HG03025 (cell line): ENCODE data around the gene ZXDC.

Source experiments
- ATAC-seq: cut with Tn5 transposase; IDR thresholded peaks from one replicate; pipeline ENCODE4 v1.9.1; 2021; ENCODE audit warnings: mild to moderate bottlenecking, moderate library complexity; ENCODE audit not compliant: unreplicated experiment, low FRiP score

Gene ZXDC

GRCh38 chr3:126491221-126492013 is 15.7 kb upstream of the ZXDC start:
- no peak for ATAC-seq

GRCh38 chr3:126490619-126491018 is 14.9 kb upstream of the ZXDC start:
- ATAC-seq, result no peak

GRCh38 chr3:126488886-126489569 is 13.3 kb upstream of the ZXDC start:
- ATAC-seq, result no peak

GRCh38 chr3:126488185-126488584 is 12.5 kb upstream of the ZXDC start:
- ATAC-seq, result no peak

DNA sequence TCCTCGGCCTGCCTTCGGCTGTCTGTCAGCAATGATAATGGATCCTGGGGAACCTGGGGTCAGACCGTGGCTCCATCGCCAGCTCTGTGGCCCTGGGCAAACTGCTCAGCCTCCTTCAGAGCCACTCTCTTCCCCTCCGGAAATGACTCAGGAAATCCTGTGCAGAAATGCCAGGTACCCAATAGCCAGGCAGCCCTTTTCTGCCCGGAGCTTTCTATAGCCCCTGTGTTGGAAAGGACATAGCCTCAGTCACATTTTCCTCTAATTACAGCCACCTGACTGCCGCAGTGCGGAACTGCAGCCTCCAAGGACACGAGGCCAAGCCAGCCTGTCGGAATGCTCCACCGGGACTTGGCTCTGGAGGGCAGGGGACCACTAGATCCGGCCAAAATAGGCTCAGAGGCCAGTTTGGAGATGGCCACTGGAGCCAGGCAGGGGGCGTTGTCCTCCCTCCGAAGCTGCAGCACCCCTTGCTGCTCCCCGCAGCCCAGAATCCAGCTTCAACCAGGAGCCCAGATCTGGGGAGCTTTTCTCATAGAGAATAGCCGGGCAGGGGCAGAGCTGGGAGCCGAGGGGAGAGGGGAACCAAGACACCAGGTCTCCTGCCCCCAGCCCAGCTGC is 11.6 kb upstream of the ZXDC start:
- ATAC-seq, result no peak

DNA sequence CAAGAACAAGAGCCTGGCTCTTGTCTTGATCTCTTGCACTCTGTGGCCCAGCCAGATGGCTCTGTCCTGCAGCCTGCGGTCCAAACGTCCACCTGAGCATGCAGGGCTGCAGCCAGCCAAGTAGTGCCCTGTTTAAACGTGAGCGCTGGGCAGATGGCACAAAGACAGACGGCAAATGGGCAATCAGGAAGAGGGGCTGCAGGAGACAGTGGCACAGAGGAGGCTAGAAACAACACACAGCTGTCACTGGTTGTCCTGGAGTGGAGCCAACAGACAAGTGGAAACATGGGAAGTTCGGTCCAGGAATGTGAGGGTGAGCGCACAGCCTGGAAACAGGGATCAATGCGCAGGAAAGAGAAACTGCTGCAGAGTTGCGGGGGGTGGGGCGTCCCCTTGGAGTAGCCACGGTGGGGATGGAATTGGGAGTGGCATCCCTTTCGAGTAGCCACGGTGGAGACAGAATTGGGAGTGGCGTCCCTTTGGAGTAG is 10.7 kb upstream of the ZXDC start:
- no peak for ATAC-seq

GRCh38 chr3:126485956-126486355 is 10.3 kb upstream of the ZXDC start:
- ATAC-seq, result no peak

GRCh38 chr3:126485176-126485897 is 9.6 kb upstream of the ZXDC start:
- ATAC-seq, result no peak

DNA sequence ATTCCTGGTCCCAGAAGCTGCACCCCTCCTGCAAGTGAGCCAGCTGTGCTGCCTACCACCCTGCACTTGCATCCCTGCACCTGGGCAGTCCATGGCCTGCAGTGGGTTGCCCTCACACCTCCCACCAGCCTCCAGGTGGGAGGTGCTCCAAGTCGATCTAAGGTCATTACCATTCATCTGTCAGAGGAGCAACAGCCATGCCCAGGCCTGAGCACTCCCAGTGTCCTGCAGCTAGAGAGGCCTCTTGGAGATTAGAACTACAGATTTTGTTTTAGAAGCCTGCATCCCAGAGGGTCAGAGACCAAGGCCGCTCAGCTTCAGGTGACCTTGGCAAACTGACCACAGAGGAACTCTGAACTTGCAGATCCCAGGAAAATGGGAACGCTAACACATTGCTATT is 9.0 kb upstream of the ZXDC start:
- no peak for ATAC-seq

DNA sequence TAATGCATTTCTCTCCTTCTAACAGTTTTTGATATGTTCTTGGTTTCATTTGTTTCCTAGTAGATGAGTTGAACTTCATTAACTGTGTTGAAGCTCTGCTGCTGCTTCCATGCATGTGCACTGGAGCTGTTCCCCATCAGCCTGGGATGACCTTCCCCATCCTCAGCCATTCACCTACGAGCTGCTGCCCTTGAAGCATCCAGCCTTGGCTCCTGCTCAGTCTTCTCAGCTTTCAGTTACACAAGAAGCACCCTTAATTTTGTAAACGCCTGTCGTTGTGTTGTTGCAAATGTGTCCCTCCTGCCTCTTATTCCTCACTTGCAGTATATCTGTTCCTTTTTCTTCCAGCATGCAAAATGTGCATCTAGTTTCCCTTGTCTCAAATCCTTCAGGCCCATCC is 8.5 kb upstream of the ZXDC start:
- ATAC-seq, result no peak

DNA sequence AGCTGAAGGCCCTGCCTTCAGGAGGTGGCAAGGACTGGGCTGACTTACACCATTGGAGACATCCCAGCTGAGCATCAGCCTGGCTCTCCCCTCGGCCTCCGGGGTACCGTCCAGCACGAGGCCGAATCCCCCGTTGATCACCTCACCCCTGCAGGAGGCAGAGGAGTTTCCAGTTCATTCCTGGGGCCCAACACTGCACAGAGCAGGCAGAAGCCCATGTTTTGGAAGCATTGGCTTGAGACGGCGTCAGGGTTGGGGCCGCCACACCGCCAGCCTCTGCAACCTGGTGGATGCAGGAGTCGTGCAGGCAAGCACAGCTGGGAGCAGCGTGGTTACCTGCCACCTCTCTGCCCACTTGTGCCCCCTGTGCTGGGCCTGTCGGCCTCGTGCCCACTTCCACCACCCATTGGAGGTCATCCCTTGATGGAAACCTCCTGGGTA is 7.7 kb upstream of the ZXDC start:
- no peak for ATAC-seq

DNA sequence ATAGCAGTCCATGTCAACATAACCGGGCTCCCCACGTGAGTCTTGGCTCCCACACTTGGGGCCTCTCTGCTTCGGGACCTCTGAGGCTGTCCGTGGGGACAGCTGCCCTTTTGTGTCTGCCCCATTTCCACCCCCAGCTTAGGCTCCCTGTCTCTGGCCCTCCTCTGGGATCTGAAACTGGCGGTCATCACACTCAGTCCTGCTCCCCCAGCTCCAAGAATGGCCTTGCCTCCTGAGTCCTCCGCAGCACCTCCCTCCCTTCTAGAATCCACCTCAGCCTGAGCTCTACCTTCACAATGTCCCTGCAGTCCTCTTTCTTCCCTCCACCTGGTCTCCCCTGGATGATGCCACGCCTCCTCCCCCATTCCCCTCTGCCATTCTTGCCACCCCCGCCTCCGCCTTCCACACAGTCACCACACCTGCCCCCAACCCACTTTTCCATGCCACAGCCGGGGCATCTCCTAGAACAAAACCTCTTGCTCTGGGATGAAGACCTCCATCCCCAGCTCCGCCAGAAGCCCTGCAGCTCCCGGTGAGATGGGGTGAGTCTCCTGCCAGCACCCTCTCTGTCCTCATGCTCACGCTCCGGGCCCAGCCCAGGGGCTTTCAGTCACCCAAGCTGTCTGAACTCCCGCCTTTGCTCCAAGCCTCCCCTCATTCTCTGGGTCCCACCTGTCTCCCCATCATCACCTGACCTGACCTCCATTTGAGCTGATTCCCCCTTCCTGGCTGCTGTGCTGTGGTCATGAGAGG is 7.0 kb upstream of the ZXDC start:
- ATAC-seq, result no peak

GRCh38 chr3:126481808-126482502 is 6.3 kb upstream of the ZXDC start:
- no peak for ATAC-seq

- no peak for ATAC-seq
Measured at GRCh38 chr3:126480861-126481260, 5.2 kb upstream of the ZXDC start.

DNA sequence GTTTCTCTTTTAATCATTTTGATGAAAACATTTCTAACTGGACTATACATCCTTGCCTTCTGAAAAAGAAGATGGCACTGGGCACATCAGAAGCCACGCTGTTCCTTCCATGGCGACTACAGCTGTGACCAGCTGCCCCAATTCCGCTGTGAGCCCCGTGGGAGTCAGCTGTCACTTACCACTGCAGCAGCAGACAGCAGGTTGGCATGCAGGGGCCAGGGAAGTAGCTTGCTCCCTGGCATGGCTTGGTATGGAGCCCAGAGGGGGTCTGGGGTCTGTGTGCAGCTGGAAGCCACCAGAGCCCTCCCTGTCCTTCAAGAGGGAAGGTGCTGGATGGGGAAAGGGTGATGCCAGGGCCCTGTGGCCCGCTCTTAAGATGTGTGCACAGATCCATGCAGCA is 4.5 kb upstream of the ZXDC start:
- no peak for ATAC-seq

- no peak for ATAC-seq
Measured at GRCh38 chr3:126479642-126480041, 4.0 kb upstream of the ZXDC start.

DNA sequence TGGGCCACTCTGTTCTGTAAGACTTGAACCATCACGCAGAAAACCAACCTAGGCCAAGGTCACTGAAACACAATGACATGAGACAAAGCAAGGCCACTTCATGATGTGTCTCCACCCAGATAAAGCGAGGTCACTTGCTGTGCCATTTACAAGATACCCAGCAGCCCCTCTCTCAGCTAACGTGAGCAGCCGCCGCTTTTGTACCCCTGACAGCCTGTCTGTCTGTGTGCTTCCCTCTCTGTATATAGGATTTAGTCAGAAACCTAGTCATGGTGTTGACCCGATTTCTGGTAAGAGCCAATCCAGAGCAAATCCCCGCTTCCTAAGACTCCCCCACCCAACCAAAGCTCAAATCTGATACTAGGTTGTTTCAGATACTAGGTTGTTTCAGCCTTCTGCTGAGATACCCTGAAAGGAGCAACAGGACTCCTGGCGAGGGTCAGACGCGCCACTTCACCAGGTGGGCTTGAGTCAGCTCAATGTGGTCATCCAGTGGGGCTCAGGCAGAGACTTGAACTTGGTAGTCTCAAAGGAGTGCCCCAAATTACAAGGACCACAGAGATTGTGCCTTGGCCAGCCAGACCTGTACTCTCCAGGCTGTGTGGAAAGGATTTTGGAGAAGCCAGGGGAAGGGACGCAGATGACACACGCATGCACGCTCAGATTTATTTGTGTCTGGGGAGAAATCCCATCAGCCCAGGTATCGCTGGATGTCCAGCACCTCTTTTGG is 3.1 kb upstream of the ZXDC start:
- no peak for ATAC-seq

DNA sequence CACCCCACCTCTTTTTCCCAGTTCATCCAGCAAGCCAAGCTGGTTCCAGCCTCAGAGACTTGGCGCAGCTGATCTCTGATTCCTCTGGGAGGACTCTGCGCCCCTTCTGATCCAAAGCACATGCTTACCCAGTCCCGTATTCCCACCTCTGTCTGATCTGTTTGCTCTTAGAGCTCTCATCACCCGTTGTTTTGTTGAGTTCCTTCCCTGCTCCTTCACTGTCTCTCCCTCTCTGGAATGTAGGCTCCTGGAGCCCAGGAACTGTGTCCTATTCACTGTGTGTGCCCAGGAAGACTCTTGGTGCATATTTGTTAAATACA is 1.3 kb upstream of the ZXDC start:
- no peak for ATAC-seq
